ENCODE measurements around the gene ZBTB47.

GRCh38 chr3:42696356-42697288, 43.1 kb downstream of the ZBTB47 start:
- TF ChIP-seq CTCF (conservative IDR thresholded peaks at IDR 0.05; ENCODE audit: low read length) (no peak), EZH2phosphoT487 (IDR thresholded peaks at IDR 0.05; ENCODE audit: borderline replicate concordance) (no peak)

All from Loucy (cell line).